ENCODE measurements around the gene GTF2IRD1.

The GTF2IRD1 gene

DNA sequence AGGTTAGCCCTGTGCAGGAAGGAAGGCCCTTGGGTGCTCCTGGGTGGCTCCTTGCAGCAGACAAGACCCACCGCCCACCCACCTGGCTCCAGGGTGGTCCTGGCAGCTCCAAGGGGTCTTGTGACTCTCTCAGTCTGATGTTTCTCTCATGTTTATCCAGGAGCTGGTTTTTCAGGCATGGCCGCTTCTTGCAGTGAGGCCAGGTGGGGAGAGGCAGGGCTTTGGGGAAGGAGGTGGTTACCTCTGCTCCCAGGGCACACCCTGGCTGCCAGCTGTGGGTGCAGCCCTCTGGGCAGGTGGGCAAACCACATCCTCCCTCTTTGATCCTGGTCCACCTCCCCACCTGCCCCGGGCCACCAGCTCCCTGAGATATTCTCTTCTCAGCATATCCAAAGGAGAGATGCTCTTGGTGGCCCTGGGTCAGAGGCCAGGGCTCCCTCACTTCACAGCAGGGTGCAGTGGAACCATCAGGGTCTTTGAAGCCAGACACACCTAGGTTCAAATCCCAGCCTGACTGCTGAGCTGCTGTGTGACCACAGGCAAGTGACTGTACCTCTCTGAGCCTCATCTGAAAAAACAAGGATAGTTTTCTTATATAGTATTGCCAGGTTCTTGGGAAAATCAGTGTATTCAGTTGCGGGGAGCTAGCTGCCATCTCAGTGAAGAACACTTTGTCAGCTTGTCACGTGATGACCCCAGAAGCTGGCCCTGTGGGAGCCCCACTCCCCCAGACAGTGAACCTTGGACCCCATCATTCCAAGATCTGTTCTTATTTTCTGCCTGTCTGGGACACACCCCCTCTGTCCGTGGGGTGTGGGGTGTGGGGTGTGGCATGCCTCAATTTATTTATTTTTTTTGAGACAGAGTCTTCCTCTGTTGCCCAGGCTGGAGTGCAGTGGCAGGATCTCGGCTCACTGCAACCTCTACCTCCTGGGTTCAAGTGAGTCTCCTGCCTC lies 11.5 kb downstream of the GTF2IRD1 start:
- no peak for DNase-seq (ENCODE audit: extremely low read depth in 1 of 2, low read depth in 1 of 2)

DNA sequence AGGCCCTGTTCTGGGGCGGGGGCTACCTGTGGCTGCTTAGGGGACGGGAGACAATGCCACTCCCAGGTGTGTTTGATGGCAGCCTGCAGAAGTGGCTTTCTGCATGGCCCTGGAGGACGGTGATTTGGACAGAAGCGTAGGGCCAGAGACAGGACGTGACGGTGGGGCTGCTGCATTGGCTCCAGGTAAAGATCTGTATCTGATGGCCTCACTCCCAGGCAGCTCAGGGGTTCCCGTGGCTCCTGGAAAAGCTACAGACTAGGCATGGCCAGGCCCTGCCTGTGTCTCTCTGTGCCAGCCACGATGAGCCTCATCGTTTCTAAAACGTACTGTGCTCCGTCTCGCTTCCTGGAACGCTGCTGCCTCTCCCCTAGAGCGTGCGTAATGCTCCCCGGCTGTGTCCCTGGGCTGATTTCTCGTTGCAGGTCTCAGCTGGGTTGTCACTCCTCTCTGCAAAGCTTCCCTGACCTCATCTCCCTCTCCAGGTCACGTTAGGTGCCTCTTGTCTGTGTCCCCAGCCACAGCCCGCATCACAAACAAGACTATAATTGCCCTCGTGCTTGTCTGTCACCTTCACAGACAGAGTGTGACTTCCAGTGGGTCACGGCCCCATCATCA lies 12.6 kb downstream of the GTF2IRD1 start:
- DNase-seq (ENCODE audit: extremely low read depth in 1 of 2, low read depth in 1 of 2): no peak

DNA sequence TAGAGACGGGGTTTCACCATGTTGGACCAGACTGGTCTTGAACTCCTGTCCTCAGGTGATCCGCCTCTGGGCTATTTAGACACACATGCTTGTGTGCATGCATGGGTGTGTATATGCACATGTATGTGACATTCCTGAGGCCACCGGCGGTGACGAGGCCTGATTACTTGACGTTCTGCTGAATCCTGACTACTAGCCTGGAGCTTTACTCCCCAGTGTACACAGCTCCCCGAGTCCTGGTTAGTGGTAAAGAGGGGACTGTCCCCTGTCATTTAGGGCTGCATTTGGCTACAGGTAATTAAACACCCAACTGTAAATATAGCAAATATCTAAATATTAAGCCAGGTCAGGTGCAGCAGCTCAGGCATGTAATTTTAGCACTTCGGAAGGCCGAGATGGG lies 14.2 kb downstream of the GTF2IRD1 start:
- DNase-seq (ENCODE audit: extremely low read depth in 1 of 2, low read depth in 1 of 2): no peak

DNA sequence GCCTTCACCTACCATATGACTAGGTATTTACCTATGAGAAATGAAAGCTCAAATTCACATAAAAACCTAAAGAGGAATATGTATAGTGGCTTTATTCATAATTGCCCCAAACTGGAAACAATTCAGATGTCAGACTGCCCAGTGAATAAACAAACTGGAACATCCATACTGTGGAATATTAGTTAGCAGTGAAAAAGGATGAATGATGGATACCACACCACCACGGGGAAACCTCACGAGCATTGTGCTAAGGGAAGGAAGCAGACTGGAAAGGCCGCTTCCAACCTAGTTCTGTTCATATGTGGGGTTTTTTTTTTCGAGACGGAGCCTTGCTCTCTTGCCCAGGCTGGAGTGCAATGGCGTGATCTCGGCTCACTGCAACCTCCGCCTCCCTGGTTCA lies 16.8 kb downstream of the GTF2IRD1 start:
- no peak for DNase-seq (ENCODE audit: extremely low read depth in 1 of 2, low read depth in 1 of 2)

DNA sequence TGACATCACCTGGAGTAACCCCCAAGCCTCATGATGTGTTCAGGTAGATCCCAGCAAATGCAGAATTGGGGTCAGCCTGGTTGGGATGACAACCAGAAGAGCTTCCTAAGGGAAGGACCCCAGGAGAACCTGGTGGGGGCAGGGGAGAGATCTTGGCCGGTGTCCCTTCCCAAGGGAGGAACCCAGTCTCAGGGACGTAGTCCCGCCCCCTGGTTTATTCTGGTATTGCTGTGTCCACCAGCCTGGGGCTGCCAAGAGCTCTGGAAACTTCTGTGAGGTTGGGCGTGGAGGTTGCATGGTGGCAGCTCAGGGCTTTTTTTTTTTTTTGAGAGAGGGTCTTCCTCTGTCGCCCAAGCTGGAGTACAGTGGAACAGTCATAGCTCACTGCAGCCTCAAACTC lies 19.4 kb downstream of the GTF2IRD1 start:
- no peak for DNase-seq (ENCODE audit: extremely low read depth in 1 of 2, low read depth in 1 of 2)

DNA sequence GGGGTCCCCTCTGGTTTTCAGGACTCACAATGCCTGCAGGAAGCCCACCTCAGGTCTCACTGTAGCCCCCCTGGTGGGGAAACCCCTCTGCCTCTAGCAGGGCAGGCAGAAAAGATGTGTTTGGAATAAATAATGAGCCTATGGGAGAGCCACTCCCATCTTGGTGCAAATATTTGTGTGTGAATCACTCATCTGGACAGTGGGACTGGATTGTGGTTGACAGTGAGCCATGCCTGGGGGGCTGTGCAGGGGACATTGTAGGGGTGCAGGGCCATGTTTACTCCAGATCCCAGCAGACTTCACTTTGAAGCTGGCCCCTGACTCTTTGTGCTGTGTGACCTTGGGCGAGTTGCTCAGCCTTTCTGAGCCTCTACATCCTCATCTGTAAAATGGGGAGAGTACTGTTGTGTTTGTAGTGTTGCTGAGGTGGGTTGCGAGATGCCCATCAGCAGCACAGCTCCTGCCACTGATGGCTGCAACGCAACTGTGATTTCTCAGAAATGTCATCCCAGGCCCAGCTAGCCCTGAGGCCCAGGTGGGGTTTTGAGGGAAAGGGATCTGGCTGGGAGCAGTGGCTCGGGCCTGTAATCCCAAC lies 20.7 kb downstream of the GTF2IRD1 start:
- no peak for DNase-seq (ENCODE audit: extremely low read depth in 1 of 2, low read depth in 1 of 2)

DNA sequence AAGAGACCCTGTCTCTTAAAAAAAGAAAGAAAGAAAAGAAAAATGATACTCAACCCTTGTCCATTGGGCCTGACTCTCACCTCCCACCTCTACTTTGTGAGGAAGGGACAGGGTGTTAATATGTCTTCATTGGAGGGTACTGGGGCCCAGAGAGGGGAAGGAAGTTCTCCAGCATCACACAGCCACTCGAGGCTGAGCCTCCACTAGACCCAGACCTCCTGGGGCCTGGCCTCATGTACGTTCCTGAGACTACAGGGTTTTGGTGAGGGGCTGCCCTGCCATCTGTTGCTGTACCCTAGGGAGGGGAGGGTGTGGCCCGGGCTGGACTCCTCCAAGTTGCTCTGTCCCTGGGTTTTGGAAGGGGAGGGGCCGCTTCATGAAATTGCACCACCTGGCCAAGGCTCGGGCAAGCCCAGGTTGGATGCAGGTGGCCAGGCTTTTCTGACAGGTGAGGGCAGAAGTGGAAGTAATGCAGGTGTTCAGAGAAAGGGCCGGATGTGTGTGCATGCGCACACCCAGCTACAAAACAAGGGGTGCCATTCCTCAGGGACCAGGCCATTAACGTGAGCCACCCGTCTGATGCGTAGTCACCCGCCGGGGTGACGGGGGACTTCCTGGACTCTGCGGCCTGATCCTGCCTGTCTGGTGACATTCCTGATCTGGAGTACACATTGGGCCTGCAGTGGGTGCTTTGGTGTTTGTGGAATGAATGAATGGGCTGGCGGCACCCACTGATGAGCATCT lies 21.7 kb downstream of the GTF2IRD1 start:
- no peak for DNase-seq (ENCODE audit: extremely low read depth in 1 of 2, low read depth in 1 of 2)

DNA sequence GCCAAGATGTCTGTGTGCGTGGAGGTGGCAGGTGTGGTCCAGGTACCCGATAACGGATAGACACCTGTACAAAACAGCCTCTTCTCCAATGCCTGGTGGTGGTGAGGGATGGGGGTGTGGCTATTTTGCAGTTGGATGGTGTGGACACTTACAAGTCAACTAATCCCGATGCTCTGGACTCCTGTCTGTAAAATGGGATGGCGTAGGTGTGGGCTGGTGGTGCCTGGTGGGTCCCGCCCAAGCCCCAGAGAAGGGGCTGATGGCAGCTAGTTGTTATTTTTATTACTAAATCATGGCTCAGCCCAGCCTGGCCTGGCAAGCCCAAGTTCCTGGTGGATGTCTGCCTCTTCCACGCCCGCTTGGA lies 22.3 kb downstream of the GTF2IRD1 start:
- DNase-seq (ENCODE audit: extremely low read depth in 1 of 2, low read depth in 1 of 2): no peak

DNA sequence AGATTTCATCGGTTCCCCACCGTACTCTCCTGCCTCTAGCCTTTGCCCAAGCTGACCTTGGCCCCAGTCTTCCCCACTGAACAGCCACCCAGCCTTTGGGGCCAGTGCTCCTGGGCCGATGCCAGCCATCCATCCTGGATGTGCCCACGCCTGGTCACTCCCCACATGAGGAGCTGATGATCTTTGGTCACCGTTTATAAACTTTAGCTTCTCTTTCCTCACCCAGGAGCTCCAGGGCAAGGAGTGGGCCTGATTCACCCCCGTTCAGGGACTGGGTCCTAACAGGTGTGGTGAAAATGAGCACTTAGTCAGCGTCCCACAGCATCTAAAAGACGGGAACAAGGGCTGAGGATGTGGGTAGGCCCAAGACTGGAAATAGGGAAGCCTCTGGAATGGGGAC lies 22.9 kb downstream of the GTF2IRD1 start:
- no peak for DNase-seq (ENCODE audit: extremely low read depth in 1 of 2, low read depth in 1 of 2)

DNA sequence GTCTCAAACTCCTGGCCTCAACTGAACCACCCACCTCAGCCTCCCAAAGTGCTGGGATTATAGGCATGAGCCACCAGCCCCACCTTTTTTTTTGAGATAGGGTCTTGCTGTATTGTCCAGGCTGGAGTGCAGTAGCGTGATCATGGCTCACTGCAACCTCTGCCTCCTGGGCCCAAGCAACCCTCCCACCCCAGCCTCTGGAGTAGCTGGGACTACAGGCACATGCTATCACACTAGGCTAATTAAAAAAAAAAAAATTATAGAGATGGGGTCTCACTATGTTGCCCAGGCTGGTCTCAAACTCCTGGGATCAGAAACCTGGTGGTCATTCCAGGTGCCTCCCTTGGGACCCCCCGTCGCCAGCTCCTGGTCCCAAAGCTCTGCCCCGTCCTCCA lies 25.0 kb downstream of the GTF2IRD1 start:
- DNase-seq (ENCODE audit: extremely low read depth in 1 of 2, low read depth in 1 of 2): no peak

DNA sequence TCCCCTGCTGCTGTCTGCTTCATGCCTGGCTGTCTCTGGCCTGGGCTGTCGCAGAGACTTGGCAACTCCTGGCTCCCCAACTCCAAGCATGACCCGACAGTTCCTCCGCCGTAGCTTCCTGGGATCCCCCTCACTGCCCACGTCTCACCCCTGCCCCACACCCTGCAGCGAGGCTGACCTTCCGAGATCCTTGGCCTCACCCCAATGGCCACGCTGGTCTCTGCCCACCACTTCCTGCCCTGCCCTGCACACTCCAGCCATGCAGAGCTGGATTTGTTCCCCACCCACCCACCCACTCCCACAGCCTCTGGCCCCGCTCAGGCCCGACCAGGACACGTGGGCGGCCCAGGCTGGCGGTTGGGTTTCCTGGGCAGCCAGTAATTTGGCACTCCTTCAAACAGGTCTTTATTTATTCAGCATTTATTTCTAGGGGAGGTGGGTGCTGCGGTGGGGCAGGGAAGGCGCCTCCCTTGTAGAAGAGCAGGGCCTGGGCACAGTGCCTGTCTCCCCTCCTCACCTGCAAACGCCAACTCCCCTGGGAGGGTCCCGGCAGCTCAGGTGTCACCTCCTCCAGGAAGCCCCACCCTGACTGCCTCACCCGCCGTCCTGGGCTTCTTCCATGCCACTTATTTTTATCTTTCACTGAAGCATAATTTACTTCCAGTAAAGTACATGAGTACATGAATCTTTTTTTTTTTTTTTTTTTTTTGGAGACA lies 25.5 kb downstream of the GTF2IRD1 start:
- DNase-seq (ENCODE audit: extremely low read depth in 1 of 2, low read depth in 1 of 2): no peak

DNA sequence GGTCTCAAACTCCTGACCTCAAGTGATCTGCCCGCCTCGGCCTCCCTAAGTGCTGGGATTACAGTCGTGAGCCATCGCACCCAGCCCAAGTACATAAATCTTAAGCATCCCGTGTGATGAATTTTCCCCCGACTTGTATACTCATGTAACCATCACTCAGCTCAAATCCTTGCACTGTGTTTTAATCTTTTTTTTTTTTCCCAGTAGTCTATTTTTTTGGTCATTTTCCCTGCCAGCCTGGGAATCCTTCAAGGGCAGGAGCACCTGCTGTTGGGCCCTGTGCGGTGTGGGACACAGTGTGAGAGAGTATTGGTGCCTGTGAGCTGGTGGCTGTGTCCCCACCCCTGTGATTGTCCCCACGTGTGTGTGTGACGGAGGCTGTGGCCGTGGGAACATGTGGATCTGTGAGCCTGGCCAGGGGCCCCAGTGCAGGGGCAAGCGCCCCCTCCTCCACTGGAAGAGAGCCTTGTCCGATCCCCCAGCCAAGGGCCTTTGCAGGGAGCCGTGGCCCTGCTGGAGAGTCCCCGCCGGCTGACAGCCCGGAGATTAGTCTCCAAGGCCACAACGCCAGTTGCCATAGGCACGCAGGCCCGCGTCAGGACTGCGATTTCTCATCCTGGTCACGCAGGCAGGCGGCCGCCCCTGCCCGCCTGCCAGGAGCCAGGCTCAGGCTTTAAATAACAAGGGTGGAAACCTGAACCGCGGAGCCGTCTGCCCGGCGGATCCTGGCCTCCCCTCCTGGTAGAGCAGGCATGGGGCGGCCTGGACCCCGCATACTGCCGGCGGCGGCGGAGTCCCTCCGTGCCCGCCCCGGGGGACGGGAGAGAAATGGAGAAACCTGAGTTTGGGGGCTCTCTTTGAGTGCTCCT lies 26.5 kb downstream of the GTF2IRD1 start:
- DNase-seq (ENCODE audit: extremely low read depth in 1 of 2, low read depth in 1 of 2): no peak

DNA sequence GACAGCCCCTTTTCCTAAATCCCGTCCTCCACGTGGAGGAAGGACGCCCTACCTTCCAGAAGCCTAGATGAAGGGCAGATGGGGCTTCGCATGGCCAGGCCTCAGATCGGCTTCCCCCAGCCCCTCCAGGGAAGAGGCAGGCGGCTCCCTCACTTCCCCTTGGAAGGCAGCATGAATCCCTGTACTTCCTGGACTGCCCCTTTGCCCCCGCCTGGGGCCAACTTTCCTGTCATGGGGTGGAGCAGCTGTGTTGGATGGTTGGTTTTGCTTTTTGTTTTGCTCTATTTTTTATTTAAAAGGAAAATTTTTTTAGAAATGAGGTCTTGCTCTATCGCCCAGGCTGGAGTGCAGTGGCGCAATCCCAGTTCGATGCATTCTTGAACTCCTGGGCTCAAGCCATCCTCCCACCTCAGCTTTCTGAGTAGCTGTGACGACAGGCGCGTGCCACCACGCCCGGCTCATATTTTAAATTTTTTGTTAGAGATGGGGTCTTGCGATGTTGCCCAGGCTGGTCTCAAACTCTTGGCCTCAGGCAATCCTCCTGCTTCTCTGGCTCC lies 27.2 kb downstream of the GTF2IRD1 start:
- DNase-seq (ENCODE audit: extremely low read depth in 1 of 2, low read depth in 1 of 2): no peak

DNA sequence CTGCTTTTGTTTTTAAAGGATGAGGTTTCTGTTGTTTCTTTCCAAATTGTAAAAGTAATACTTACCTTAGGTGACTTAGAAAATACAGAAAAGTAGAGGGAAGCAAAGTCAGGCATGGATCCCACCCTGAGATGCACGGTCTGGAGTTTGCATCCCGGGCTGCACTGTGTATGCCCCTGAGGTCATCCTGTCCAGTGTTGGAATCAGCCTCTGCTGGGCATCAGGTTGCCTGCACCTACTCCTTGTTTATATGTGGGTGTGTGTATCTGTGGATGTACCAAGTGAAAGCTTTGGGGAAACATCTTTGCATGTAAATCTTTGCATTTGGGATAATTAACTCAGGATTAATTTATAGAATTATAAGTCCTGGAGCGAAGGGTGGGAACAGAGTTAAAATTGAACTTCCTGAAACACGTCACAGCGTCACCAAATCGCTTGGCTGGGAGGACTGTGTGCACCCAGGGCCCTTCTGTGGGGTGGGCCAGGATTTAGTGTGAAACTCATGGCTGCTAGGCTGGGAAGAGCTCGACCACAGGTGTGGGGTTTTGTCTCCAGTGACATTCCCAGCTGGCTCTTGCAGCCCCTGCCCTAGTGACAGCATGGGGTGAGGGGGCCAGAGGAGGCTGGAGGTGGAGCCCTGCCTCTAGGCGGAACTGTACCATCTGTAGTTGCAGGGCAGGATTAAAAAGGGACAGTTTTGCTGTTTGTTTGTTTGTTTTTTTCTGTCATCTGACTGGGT lies 27.9 kb downstream of the GTF2IRD1 start:
- no peak for DNase-seq (ENCODE audit: extremely low read depth in 1 of 2, low read depth in 1 of 2)

DNA sequence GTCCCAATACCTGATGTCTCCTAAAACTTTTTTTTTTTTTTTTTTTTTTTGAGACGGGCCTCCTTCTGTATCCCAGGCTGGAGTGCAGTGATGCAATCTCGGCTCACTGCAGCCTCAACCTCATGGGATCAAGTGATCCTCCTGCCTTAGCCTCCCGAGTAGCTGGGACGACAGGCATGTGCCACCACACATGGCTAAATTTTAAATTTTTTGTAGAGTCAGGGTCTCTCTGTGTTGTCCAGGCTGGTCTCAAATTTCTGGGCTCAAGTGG lies 28.4 kb downstream of the GTF2IRD1 start:
- no peak for DNase-seq (ENCODE audit: extremely low read depth in 1 of 2, low read depth in 1 of 2)

DNA sequence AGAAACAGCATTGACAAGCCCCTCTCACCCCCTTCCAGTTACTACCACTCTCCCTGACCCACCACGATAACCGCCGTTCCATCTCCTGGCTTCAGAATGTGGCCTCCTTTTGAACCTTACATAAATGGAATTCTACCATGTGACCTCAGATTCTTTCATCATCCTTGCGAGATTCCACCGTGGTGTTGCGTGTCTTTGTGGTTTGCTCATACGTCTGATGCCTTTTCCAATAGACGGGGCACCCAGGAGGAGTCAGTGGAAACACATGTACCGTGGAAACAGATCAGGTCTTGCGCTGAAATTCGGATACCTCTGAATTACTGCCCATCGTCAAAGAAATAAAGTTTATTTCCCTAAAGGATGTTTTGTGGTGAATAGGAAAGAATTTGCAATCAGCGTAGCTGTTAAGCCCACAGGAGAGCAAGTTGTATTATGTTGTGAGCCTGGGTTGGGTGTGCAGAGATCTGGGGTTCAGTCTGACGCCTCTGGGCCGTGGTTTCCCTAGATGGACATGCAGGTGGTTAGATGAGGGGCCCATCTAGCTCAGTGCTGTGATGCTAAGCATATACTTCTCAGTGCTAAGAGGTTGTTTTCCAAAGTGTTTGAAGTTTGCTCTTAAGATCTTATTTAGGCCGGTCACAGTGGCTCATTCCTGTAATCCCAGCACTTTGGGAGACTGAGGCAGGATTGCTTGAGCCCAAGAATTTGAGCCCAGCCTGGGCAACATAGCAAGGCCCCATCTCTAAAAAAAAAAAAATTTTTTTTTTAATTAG lies 29.1 kb downstream of the GTF2IRD1 start:
- no peak for DNase-seq (ENCODE audit: extremely low read depth in 1 of 2, low read depth in 1 of 2)

DNA sequence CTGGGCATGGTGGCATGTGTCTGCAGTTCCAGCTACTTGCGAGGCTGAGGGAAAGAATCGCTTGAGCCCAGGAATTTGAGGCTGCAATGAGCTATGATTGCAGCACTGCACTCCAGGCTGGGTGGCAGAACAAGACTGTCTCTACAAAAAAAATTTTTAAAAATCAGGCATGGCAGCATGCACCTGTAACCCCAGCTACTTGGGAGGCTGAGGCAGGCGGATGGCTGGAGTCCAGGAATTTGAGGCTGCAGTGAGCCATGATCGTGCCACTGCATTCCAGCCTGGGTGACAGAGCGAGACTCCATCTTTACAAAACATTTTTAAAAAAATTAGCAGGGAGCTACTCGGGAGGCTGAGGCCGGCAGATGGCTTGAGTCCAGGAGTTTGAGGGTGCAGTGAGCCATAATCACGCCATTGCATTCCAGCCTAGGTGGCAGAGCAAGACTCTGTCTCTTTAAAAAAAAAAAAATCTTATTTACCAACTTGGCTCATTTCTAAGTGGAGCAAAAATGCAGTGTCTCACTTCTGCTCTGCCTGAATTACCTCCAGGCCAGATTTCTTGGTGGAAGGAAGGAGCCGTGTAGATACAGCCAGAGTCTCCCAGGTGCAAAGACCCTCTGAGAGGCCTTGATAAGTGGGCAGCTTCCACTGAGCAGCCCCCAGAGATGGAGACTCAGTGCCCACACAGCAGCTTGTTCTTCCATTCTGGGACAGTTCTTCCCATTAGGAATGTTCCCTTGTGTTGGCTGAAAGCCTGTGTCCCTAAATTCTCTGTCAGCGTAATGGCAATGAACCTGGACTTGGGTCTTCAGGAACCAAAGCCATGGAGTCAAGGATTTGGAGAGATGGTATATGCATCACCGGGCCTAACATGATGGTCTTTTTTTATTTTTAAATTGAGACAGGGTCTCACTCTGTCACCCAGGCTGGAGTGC lies 30.0 kb downstream of the GTF2IRD1 start:
- no peak for DNase-seq (ENCODE audit: extremely low read depth in 1 of 2, low read depth in 1 of 2)

All from activated CD8-positive, alpha-beta memory T cell treated with anti-CD3 and anti-CD28 coated beads for 1 hour (primary cell).